Activated CD8-positive, alpha-beta T cell treated with anti-CD3 and anti-CD28 coated beads for 36 hours (primary cell): ENCODE measurements around the gene PSMG3. TPM values are rescaled to one million over a fixed set of nuclear protein-coding genes. Genes with fewer than 3 reads are reported as not detected.

Source experiments
- ATAC-seq: fragments of 200-7000 bp; cut with Tn5 transposase; one replicate; pipeline ENCODE4 v1.10.0; 2021; ENCODE audit warnings: mild to moderate bottlenecking, moderate library complexity
- CTCF ChIA-PET: fragments of 350-600 bp; sonication (Branson Sonifier 250); formaldehyde crosslinking; loops from one replicate; lab custom pipeline; 2021; ENCODE audit warnings: antibody characterized with exemption; lab: Charles Lee
- POLR2A ChIA-PET: fragments of 350-600 bp; sonication (Branson Sonifier 250); formaldehyde crosslinking; loops from one replicate; lab custom pipeline; 2021; ENCODE audit warnings: antibody characterized with exemption; lab: Charles Lee
- DNase-seq: peaks from one replicate; pipeline ENCODE4 v3.0.0-alpha.2; 2020
- H3K27ac Mint-ChIP-seq: one replicate; pipeline ENCODE4 v1.8.0; 2021; ENCODE audit warnings: mild to moderate bottlenecking, mixed read lengths
- H3K27me3 Mint-ChIP-seq: one replicate; pipeline ENCODE4 v1.8.0; 2021; ENCODE audit warnings: mixed read lengths
- H3K36me3 Mint-ChIP-seq: one replicate; pipeline ENCODE4 v1.8.0; 2021; ENCODE audit warnings: low read depth, mixed read lengths
- H3K4me1 Mint-ChIP-seq: one replicate; pipeline ENCODE4 v1.8.0; 2021; ENCODE audit warnings: low read depth, mixed read lengths
- H3K4me3 Mint-ChIP-seq: one replicate; pipeline ENCODE4 v1.8.0; 2021; ENCODE audit warnings: mild to moderate bottlenecking, moderate library complexity, mixed read lengths
- H3K9me3 Mint-ChIP-seq: one replicate; pipeline ENCODE4 v1.8.0; 2021; ENCODE audit warnings: mixed read lengths
- intact Hi-C: fragments of 100-400 bp; cut with micrococcal nuclease; formaldehyde crosslinking; loops from one replicate; pipeline ENCODE4 v1.10.0; 2022
- total RNA-seq, 2 experiments: library from RNA; stranded (reverse); gene quantifications; one replicate each; pipeline ENCODE4 v1.2.3, GENCODE V29; 2021
- TF ChIP-seq, protein P1 (sequence below): fragments of 200-600 bp; IDR thresholded peaks from one replicate; pipeline ENCODE4 v1.8.0; 2022; ENCODE audit warnings: antibody characterized with exemption, mild to moderate bottlenecking

PSMG3 gene
- total RNA-seq, 2 experiments from 2014 or later, result 38.9 to 41.5 TPM

DNA sequence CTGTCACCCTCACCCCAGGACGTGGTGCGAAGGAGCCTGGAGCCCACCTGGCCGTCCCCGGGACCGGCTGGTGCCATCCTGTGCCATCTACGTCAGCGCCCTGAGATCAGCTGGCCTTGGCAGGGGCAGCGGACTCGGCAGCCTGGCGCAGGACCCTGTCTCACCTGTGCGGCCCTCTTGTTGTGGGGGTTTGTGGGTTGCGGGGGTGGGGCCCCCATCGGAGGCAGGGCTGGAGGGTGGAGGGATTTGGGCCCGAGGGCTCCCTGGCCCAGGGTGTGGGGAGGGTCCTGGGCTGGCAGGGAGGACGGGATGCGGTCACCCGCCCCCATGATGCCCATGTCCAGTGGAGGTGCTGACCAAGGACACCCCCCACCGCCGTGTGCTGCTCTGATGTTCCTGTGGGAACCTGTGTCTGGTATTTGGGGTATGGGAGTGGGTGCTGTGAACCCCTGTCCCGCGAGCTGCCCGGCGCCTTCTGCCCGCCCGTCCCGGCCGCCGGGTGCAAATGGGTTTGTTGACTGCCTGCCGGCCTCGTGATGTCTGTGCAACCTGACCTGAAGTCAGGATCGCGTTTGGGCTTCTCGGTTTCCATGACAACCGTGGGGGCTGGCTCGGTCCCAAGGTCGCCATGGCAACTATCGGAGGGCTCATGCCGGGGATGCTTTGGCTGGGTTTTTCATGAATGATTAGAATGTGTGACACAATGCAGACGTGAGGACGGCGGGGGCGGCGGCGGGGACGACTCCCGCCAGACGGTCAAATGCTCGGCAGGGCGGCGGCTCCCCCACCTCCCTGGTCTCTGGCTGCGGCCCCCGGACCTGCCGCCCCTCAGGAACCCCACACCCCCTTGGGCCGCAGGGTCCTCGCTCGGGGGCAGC, 32.1 kb downstream of the PSMG3 start:
- DNase-seq, result peak; percentile 26
- Mint-ChIP-seq H3K4me3 (no peak overlapping the region), H3K36me3 (peaks cover 13% of the 10 kb centered on the region), H3K27me3 (no peaks in the 10 kb centered on the region), H3K27ac (no peak overlapping the region), H3K4me1 (peaks cover 16% of the 10 kb centered on the region), H3K9me3 (no peaks in the 10 kb centered on the region)
- ChIA-PET POLR2A (no interaction called here), CTCF (no interaction called here)
- ATAC-seq, result no peak
- TF ChIP-seq, protein P1, sequence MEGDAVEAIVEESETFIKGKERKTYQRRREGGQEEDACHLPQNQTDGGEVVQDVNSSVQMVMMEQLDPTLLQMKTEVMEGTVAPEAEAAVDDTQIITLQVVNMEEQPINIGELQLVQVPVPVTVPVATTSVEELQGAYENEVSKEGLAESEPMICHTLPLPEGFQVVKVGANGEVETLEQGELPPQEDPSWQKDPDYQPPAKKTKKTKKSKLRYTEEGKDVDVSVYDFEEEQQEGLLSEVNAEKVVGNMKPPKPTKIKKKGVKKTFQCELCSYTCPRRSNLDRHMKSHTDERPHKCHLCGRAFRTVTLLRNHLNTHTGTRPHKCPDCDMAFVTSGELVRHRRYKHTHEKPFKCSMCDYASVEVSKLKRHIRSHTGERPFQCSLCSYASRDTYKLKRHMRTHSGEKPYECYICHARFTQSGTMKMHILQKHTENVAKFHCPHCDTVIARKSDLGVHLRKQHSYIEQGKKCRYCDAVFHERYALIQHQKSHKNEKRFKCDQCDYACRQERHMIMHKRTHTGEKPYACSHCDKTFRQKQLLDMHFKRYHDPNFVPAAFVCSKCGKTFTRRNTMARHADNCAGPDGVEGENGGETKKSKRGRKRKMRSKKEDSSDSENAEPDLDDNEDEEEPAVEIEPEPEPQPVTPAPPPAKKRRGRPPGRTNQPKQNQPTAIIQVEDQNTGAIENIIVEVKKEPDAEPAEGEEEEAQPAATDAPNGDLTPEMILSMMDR, result no peak
- intact Hi-C loops, result no loop called here

DNA sequence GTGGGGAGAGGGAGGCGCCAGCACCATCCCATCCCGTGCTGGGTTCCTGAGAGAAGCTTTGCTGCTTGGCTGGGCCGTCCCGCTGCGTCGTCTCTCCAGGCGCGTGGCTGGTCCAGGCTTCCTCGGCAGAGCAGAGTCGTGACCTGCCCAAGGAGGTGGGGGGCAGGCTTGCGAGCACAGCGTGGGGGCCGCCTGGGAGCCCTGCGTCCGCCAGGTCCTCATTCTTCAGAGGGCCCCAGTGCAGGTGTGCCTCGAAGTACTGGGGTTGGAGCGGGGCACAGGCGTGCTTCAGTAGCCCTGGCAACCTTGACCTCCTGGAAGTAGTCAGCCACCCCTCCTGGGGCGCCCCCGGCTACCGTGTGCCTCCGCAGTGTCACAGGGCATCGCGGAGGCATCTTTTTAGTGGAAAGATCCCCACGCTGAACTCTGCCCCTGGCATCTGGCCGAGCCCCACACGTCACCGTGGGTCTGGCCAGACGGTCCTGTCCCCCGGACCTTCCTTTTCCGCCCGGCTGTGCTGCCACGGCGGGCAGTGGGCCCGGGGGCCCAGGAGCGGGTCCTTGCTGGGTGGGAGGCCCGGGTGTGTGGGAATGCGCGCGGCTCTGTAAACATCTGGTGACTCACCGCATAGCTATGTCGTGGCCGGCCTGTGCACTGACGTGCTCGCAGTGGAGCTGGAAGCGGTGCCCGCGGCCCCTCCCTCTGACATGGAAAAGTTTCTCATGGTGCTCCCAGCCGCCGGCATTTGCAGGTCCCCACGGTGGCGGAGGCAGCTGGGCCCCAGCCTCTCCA, 32.9 kb downstream of the PSMG3 start:
- TF ChIP-seq, protein P1, result no peak
- DNase-seq, result no peak
- intact Hi-C loops, result no loop called here
- H3K27ac Mint-ChIP-seq, result peak overlapping the region; percentile 34
- ChIA-PET POLR2A (interaction anchor here (0.8 to 1.2 kb wide), 3 partner anchors 16 to 30 kb away, joined by 3 read pairs; no protein-coding TSS in a partner anchor), CTCF (no interaction called here)
- no peak overlapping the region for H3K4me3 Mint-ChIP-seq
- H3K36me3 Mint-ChIP-seq, result peaks cover 14% of the 10 kb centered on the region
- no peak for ATAC-seq
- H3K4me1 Mint-ChIP-seq, result peaks cover 22% of the 10 kb centered on the region
- no peaks in the 10 kb centered on the region for H3K27me3 Mint-ChIP-seq
- no peaks in the 10 kb centered on the region for H3K9me3 Mint-ChIP-seq

DNA sequence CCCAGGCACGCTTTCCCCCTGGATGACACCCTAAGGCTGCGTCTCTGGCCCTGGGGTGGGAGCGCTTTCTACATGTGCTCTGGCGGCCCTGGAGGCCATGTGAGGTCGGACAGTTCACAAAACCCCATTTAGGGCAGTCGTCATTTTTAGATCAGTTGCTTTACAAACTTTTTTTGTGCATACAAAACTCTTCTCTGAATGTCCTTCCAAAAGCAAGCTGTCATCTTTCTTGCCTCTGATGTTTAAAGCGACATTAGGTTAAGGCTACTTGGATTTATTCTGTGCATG, 33.4 kb downstream of the PSMG3 start:
- no peaks in the 10 kb centered on the region for H3K9me3 Mint-ChIP-seq
- H3K4me3 Mint-ChIP-seq, result no peak overlapping the region
- H3K36me3 Mint-ChIP-seq, result peaks cover 14% of the 10 kb centered on the region
- peaks cover 26% of the 10 kb centered on the region for H3K4me1 Mint-ChIP-seq
- ChIA-PET POLR2A (interaction anchor here (0.8 to 1.2 kb wide), 3 partner anchors 16 to 30 kb away, joined by 3 read pairs; no protein-coding TSS in a partner anchor), CTCF (no interaction called here)
- no peaks in the 10 kb centered on the region for H3K27me3 Mint-ChIP-seq
- intact Hi-C loops, result no loop called here
- ATAC-seq (no peak), DNase-seq (no peak)
- H3K27ac Mint-ChIP-seq, result peak overlapping the region; percentile 34
- TF ChIP-seq, protein P1, result no peak

DNA sequence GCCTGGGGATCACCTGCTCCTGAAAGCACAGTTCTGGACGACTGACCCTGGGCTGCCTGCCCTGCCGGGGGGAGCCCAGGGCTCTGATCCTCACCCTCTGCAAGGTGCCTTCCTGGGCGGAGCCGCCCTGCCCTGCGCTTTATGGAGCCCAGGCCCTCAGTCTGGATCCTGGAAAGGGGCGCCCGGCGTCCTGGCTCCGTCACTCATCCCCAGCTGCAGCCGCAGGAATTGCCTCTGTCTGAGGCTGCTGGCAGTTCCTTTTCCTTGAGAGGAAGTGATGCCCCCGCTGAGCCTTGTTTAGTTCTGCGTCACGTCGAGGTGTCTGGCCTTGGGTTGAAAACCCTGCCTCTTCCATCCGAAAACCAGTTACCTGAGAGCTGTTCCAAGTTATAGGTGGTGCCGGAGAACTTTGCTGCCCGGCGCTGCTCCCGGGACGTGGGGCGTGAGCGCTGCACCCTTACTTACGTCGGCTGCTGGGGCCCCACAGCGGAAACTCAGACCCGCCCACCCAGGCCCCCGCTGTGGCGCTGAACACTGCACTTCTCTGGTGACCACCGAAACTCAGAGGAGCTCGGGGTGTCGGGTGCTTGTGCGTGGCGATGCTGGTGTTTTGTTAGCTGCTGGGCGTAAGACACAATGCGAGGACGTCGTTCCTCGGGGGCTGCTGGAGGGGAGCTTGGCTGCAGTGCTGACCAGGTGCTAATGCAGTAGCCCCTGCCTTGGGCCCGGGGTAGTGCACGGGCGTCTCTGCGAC, 34.0 kb downstream of the PSMG3 start:
- ChIA-PET POLR2A (interaction anchor here (0.8 to 1.2 kb wide), 3 partner anchors 17 to 29 kb away, joined by 3 read pairs; no protein-coding TSS in a partner anchor), CTCF (no interaction called here)
- intact Hi-C loops, result no loop called here

More for the DNA sequence above, 34.0 kb downstream of the PSMG3 start:
- Mint-ChIP-seq H3K9me3 (no peaks in the 10 kb centered on the region), H3K36me3 (peaks cover 13% of the 10 kb centered on the region), H3K27ac (peak overlapping the region; percentile 34), H3K4me3 (no peak overlapping the region), H3K4me1 (peaks cover 26% of the 10 kb centered on the region), H3K27me3 (no peaks in the 10 kb centered on the region)
- ATAC-seq (no peak), DNase-seq (no peak)
- TF ChIP-seq, protein P1, result no peak
